ENCODE data around the gene LVRN.
"Not testable (repeated sequence)": the region's sequence is repeated elsewhere in the genome, so short reads cannot be mapped to it uniquely, and the experiment has no call there.

LVRN gene

GRCh38 chr5:115962239-115962564, at the start of gene LVRN:
LVRN (plus strand) TSS chr5:115962475; CDS start chr5:115962618, 143 bp downstream.
- H3K4me2 ChIP-seq (ENCODE audit: low read length), result no peak within 1 kb of the TSS
- H3K4me3 ChIP-seq (ENCODE audit: low read length), result no peak within 1 kb of the TSS
- no peak within 1 kb of the TSS for H3K9ac ChIP-seq (ENCODE audit: low read length)
- H4K20me1 ChIP-seq (ENCODE audit: insufficient read depth, low read length), result no peaks in the 10 kb centered on the region
- no peaks in the 10 kb centered on the region for H3K79me2 ChIP-seq (ENCODE audit: low read length)
- no peaks in the 10 kb centered on the region for H3K4me1 ChIP-seq (ENCODE audit: low read length)
- no peak within 1 kb of the TSS for H3K27ac ChIP-seq (ENCODE audit: low read length)
- TF ChIP-seq CTCF (IDR thresholded peaks at IDR 0.05; ENCODE audit: low read depth, low read length), result no peak
- TF ChIP-seq EZH2phosphoT487 (IDR thresholded peaks at IDR 0.05; ENCODE audit: low read depth), result no peak
- no peak within 1 kb of the TSS for H2AFZ ChIP-seq (ENCODE audit: low read depth, low read length)
- H3K9me3 ChIP-seq (ENCODE audit: insufficient read depth, low read length), result no peaks in the 10 kb centered on the region
- no peaks in the 10 kb centered on the region for H3K36me3 ChIP-seq (replicated peaks; ENCODE audit: low read depth, low read length)
- no peaks in the 10 kb centered on the region for H3K27me3 ChIP-seq (ENCODE audit: low read depth, low read length)

GRCh38 chr5:115913623-115914400, 48.5 kb upstream of the LVRN start:
- H4K20me1 ChIP-seq (ENCODE audit: insufficient read depth, low read length); H3K27me3 ChIP-seq (ENCODE audit: low read depth, low read length); H3K9ac ChIP-seq (ENCODE audit: low read length); H3K4me3 ChIP-seq (ENCODE audit: low read length); H2AFZ ChIP-seq (ENCODE audit: low read depth, low read length); H3K79me2 ChIP-seq (ENCODE audit: low read length); H3K36me3 ChIP-seq (replicated peaks; ENCODE audit: low read depth, low read length); H3K4me1 ChIP-seq (ENCODE audit: low read length); H3K4me2 ChIP-seq (ENCODE audit: low read length); H3K27ac ChIP-seq (ENCODE audit: low read length); H3K9me3 ChIP-seq (ENCODE audit: insufficient read depth, low read length): not testable (repeated sequence)

- TF ChIP-seq EZH2phosphoT487 (IDR thresholded peaks at IDR 0.05; ENCODE audit: low read depth) (no peak), CTCF (IDR thresholded peaks at IDR 0.05; ENCODE audit: low read depth, low read length) (no peak)
- no peaks in the 10 kb centered on the region for H3K36me3 ChIP-seq (replicated peaks; ENCODE audit: low read depth, low read length)
- no peaks in the 10 kb centered on the region for H3K9me3 ChIP-seq (ENCODE audit: insufficient read depth, low read length)
- no peak overlapping the region for H2AFZ ChIP-seq (ENCODE audit: low read depth, low read length)
- no peaks in the 10 kb centered on the region for H4K20me1 ChIP-seq (ENCODE audit: insufficient read depth, low read length)
- no peaks in the 10 kb centered on the region for H3K27me3 ChIP-seq (ENCODE audit: low read depth, low read length)
- H3K4me1 ChIP-seq (ENCODE audit: low read length), result no peaks in the 10 kb centered on the region
- H3K27ac ChIP-seq (ENCODE audit: low read length), result no peak overlapping the region
- H3K4me2 ChIP-seq (ENCODE audit: low read length), result no peak overlapping the region
- H3K79me2 ChIP-seq (ENCODE audit: low read length), result no peaks in the 10 kb centered on the region
- H3K9ac ChIP-seq (ENCODE audit: low read length), result no peak overlapping the region
- no peak overlapping the region for H3K4me3 ChIP-seq (ENCODE audit: low read length)
Measured at GRCh38 chr5:115920171-115920725, 42.0 kb upstream of the LVRN start.

- not testable (repeated sequence) for H3K79me2 ChIP-seq (ENCODE audit: low read length); H3K4me1 ChIP-seq (ENCODE audit: low read length); H3K4me2 ChIP-seq (ENCODE audit: low read length); H3K27ac ChIP-seq (ENCODE audit: low read length); H3K27me3 ChIP-seq (ENCODE audit: low read depth, low read length); H4K20me1 ChIP-seq (ENCODE audit: insufficient read depth, low read length); H3K9ac ChIP-seq (ENCODE audit: low read length); H3K9me3 ChIP-seq (ENCODE audit: insufficient read depth, low read length); H3K36me3 ChIP-seq (replicated peaks; ENCODE audit: low read depth, low read length); H3K4me3 ChIP-seq (ENCODE audit: low read length); H2AFZ ChIP-seq (ENCODE audit: low read depth, low read length)
Measured at GRCh38 chr5:115928578-115929407, 33.5 kb upstream of the LVRN start.

- not testable (repeated sequence) for H2AFZ ChIP-seq (ENCODE audit: low read depth, low read length); H3K9ac ChIP-seq (ENCODE audit: low read length); H3K27me3 ChIP-seq (ENCODE audit: low read depth, low read length); H3K4me1 ChIP-seq (ENCODE audit: low read length); H4K20me1 ChIP-seq (ENCODE audit: insufficient read depth, low read length); H3K79me2 ChIP-seq (ENCODE audit: low read length); H3K36me3 ChIP-seq (replicated peaks; ENCODE audit: low read depth, low read length); H3K27ac ChIP-seq (ENCODE audit: low read length); H3K4me2 ChIP-seq (ENCODE audit: low read length); H3K4me3 ChIP-seq (ENCODE audit: low read length); H3K9me3 ChIP-seq (ENCODE audit: insufficient read depth, low read length)
Measured at GRCh38 chr5:115930171-115930570, 32.1 kb upstream of the LVRN start.
